GM18873 (cell line): Measurements from ENCODE around the gene THAP8.

Experiments used
- ATAC-seq: cut with Tn5 transposase; IDR thresholded peaks from one replicate; pipeline ENCODE4 v1.9.1; 2021; ENCODE audit warnings: mild to moderate bottlenecking, moderate library complexity, moderate number of reproducible peaks; ENCODE audit not compliant: unreplicated experiment, low FRiP score

Gene THAP8

GRCh38 chr19:36031308-36031707, 22.8 kb downstream of the THAP8 start:
- ATAC-seq, result no peak

DNA sequence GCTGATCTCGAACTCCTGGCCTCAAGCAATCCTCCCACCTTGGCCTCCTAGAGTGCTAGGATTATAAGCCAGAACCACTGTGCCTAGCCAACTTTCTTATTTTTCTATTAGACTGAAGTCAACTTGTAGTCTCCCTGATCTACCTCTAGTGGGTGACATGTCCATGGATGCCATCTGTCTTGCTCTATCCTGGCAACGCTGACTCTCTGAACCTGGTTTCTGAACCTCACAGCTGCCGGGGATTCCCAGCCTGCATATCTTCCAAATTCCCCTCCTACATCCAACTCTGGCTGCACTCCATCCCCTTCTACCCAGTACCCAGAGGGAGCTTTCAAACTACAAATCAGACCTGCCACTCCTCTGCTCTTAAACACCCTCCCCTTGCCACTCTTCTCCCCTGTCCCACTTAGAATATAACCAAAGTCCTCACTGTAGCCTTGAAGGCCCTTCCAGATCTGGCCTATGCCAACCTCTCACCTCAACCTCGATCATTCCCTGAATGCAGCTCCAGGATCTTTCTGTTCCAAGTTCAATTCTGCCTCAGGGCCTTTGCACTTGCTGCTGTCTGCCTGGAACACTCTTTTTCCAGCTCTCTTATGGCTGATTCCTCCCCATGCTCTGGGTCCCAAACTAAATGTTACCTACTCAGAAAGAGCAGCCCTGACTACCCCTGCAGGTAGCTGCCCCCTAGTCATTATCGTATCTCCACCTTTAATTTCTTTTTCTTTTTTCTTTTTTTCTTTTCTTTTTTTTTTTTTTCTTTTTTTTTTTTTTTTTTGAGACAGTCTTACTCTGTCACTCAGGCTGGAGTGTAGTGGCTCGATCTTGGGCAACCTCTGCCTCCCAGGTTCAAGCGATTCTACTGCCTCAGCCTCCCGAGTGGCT, 23.6 kb downstream of the THAP8 start:
- no peak for ATAC-seq

DNA sequence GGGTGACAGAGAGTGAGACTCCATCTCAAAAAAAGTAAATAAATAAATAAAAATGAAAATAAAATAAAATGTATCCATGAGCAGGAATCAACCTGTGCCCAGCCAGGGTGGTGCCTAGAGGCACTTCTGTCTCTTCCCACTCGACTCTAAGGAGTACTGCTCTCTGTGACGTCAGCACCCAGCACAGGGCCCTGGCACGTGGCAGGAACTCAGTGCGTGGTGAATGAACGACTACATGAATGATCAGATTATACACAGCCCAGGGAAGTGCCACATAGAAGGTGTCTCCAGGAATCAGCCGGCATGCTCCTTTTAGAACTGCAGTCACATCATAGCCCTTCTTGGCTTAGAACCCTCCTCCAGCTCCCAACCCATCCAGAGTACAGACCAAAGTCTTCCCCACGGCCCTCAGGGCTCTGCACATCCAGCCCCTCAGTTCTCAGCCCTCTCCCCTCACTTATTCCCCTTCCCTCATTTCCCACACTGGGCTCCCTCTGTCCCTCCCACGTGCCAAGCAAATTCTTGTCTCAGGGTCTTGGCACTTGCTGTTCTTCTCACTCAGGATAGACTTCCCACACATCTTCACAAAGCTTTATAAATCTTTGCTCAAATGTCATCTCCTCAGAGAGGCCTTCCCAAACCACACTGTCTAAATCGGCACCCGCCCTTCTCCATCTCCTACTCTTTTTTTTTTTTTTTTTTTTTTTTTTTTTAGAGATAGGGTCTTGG, 25.6 kb downstream of the THAP8 start:
- no peak for ATAC-seq

GRCh38 chr19:36027696-36028095, 26.4 kb downstream of the THAP8 start:
- ATAC-seq, result no peak

- no peak for ATAC-seq
These were observed 27.8 kb downstream of the THAP8 start for GRCh38 chr19:36026091-36026876.

- no peak for ATAC-seq
These were observed 28.5 kb downstream of the THAP8 start for GRCh38 chr19:36025541-36025940.

DNA sequence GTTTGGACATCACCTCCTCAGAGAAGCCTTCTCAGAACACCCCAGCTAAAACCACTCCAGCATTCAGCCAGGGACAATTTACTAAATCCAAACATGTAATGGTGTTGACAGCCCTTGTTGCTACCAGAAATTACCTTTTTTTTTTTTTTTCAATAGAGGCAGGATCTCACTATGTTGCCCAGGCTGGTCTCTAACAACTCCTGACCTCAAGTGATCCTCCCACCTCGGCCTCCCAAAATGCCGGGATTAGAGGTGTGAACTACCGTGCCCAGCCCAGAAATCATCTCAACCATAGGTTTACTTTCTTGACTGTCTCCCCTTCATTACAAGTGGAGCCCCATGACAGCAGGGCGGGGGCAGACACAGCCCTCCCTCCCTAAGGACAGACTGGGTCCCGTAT, 30.7 kb downstream of the THAP8 start:
- ATAC-seq, result no peak

GRCh38 chr19:36019061-36019670, 34.9 kb downstream of the THAP8 start:
- no peak for ATAC-seq

GRCh38 chr19:36014012-36014924, 39.8 kb downstream of the THAP8 start, which contains the start of gene ALKBH6:
ALKBH6 (minus strand) TSS chr19:36014213; CDS start chr19:36013397, 816 bp downstream.
- peak; percentile 91 for ATAC-seq

GRCh38 chr19:36013280-36014011, 40.6 kb downstream of the THAP8 start:
- no peak for ATAC-seq

- ATAC-seq, result no peak
These were observed 43.7 kb downstream of the THAP8 start for GRCh38 chr19:36010402-36010801.

- ATAC-seq, result no peak
These were observed 44.3 kb downstream of the THAP8 start for GRCh38 chr19:36009633-36010379.

GRCh38 chr19:36009220-36009619, 44.9 kb downstream of the THAP8 start:
- ATAC-seq, result no peak

DNA sequence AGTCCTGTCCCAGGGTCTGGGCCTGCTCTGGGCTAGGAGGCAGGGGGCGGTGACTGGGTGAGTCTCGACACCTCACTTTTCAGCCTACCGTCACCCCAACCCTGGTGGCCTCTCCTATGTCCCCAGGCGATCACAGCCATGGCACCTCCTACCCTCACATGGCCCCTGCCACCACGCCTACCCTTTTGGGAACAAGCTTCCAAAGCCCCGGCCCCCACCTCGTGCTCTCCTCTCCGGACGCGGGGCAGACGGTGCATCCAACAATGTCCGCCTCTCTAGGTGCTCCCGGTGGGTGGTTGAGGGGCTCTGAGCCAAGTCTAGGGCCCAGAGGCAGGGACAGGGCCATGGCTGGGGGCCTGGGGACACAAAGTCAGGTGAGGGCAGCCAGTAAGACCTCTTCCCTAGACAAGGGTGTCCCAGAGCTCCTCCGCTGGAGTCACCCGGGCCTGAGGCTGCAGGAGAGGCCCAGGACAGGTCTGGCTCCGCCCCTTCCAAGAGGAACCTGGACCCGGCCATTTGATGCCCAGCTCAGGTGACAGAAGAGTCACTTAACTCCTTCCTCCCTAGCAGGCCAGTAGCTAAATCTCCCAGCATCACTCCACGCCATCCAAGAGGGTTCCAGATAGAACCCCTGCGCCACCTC, 45.6 kb downstream of the THAP8 start, which contains the start of gene SYNE4:
TSS of gene SYNE4 (minus strand) at position 478 of the 643 bp plus-strand sequence. CDS start at position 346, 132 bp downstream.
- no peak for ATAC-seq

DNA sequence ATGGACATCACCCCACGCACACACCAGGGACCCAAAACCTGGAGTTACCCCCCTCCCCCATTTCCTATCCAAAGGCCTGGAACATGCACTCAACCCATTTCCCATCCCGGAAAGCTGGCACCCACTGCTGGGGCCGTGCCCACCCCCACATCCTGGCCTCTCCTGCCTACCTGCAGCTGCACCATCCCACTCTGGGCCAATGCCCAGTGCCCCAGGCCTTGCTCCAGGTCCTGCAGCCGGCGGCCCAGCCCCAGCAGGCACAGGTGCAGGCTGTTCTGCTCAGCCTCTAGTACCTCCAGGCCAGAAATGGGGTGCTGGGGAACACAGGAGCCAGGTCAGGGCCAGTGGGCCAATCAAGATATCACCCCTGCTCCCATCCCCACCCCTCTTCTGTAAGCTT, 47.1 kb downstream of the THAP8 start:
- ATAC-seq, result no peak

GRCh38 chr19:36003284-36003683, 50.8 kb downstream of the THAP8 start:
- ATAC-seq, result no peak

GRCh38 chr19:36001605-36002004, 52.5 kb downstream of the THAP8 start:
- ATAC-seq, result no peak
